ENCODE data around the gene GINS2. TPM values are rescaled to one million over a fixed set of nuclear protein-coding genes. Genes with fewer than 3 reads are reported as not detected.

The GINS2 gene
- polyA plus RNA-seq, 1 of the 3 experiments (the other 2 are of a cell fraction) = 9.0 TPM

GRCh38 chr16:85654251-85655095 is 34.3 kb downstream of the GINS2 start:
- Histone ChIP-seq H3K27me3 (ENCODE audit: insufficient read depth) (no peaks in the 10 kb centered on the region), H3K36me3 (replicated peaks in 1 of 2; ENCODE audit: control insufficient read depth in 1 of 2, insufficient read depth in 2 of 2, low read length in 1 of 2) (peaks cover 7 to 64% of the 10 kb centered on the region in 2 experiments)

GRCh38 chr16:85653290-85653891 is 35.4 kb downstream of the GINS2 start:
- Histone ChIP-seq H3F3A (replicated peaks; ENCODE audit: insufficient read depth) (peaks cover 17% of the 10 kb centered on the region), H2AFZ (ENCODE audit: low read depth) (no peak overlapping the region), H3K4me2 (peak overlapping the region; percentile 57; the same call in 1 of the 2 replicates), H3K9me2 (no peaks in the 10 kb centered on the region), H3K9me3 (no peaks in the 10 kb centered on the region), H3K27ac (ENCODE audit: low read depth in 2 of 2, low read length in 1 of 2) (peak overlapping the region; percentile 54 to 79), H3K27me3 (ENCODE audit: insufficient read depth) (no peaks in the 10 kb centered on the region), H4K20me1 (ENCODE audit: insufficient read depth) (peaks cover 57% of the 10 kb centered on the region), H3K4me3 (ENCODE audit: low read depth in 2 of 2, low read length in 1 of 2) (no peak overlapping the region; a peak in 1 of 4 replicates), H3K4me1 (ENCODE audit: control insufficient read depth in 1 of 2, insufficient read depth in 2 of 2, low read depth in 1 of 2, low read length in 1 of 2) (peaks cover 17 to 61% of the 10 kb centered on the region in 2 experiments), H3K79me2 (ENCODE audit: insufficient read depth) (peaks cover 3% of the 10 kb centered on the region; the same call in 1 of the 2 replicates), H3K36me3 (replicated peaks in 1 of 2; ENCODE audit: control insufficient read depth in 1 of 2, insufficient read depth in 2 of 2, low read length in 1 of 2) (peaks cover 7 to 64% of the 10 kb centered on the region in 2 experiments), H3K9ac (no peak overlapping the region)
- TF ChIP-seq MEF2A (IDR thresholded peaks at IDR 0.05; ENCODE audit: borderline replicate concordance, low read depth) (no peak), USF2 (IDR thresholded peaks at IDR 0.05; ENCODE audit: borderline replicate concordance, low read depth, low read length) (no peak), ELF1 (IDR thresholded peaks at IDR 0.05) (no peak), JUND (IDR thresholded peaks at IDR 0.05) (no peak), CHD2 (IDR thresholded peaks at IDR 0.05; ENCODE audit: low read length, partially characterized antibody) (no peak), SIN3A (IDR thresholded peaks at IDR 0.05; ENCODE audit: borderline replicate concordance, low read depth, low read length) (no peak), ZBTB33 (IDR thresholded peaks at IDR 0.05; ENCODE audit: borderline replicate concordance, low read depth) (no peak), TEAD4 (IDR thresholded peaks at IDR 0.05; ENCODE audit: borderline replicate concordance, insufficient read depth) (no peak), SMC3 (IDR thresholded peaks at IDR 0.05; ENCODE audit: low read depth, low read length) (no peak), EZH2phosphoT487 (IDR thresholded peaks at IDR 0.05; ENCODE audit: borderline replicate concordance, low read depth) (no peak), RAD21 (IDR thresholded peaks at IDR 0.05; ENCODE audit: low read length) (no peak), MXI1 (IDR thresholded peaks at IDR 0.05; ENCODE audit: low read depth, low read length) (no peak), FOXM1 (IDR thresholded peaks at IDR 0.05; ENCODE audit: low read depth) (no peak), RCOR1 (IDR thresholded peaks at IDR 0.05; ENCODE audit: low read length) (no peak), TCF12 (IDR thresholded peaks at IDR 0.05) (no peak), GABPA (IDR thresholded peaks at IDR 0.05; ENCODE audit: low read depth) (no peak), USF1 (IDR thresholded peaks at IDR 0.05; ENCODE audit: borderline replicate concordance, low read depth) (no peak), YY1 (IDR thresholded peaks at IDR 0.05; ENCODE audit: low read depth) (no peak), RFX5 (IDR thresholded peaks at IDR 0.05; ENCODE audit: low read length) (no peak)
- POLR2A ChIA-PET = no interaction called here
- WGBS (ENCODE audit: low lambda C conversion rate) = 68% methylated on average over 7 of the region's 21 CpGs
- CTCF ChIA-PET = interaction anchor here (0.7 to 7.4 kb wide), 3 partner anchors 38 to 68 kb away, joined by 3 to 49 read pairs (median 4); no protein-coding TSS in a partner anchor
- DNase-seq = no peak

More at GRCh38 chr16:85654251-85655095, 34.3 kb downstream of the GINS2 start:
- H3K27ac ChIP-seq (ENCODE audit: low read depth in 2 of 2, low read length in 1 of 2) = peak overlapping the region in 1 of 2 experiments; percentile 79; a peak in 2 of 4 replicates
- H3F3A ChIP-seq (replicated peaks; ENCODE audit: insufficient read depth) = peaks cover 17% of the 10 kb centered on the region
- H4K20me1 ChIP-seq (ENCODE audit: insufficient read depth) = peaks cover 51% of the 10 kb centered on the region
- H3K9ac ChIP-seq = no peak overlapping the region
- no peak overlapping the region for H2AFZ ChIP-seq (ENCODE audit: low read depth)
- no peak overlapping the region for H3K4me2 ChIP-seq
- H3K4me1 ChIP-seq (ENCODE audit: control insufficient read depth in 1 of 2, insufficient read depth in 2 of 2, low read depth in 1 of 2, low read length in 1 of 2) = peaks cover 17 to 54% of the 10 kb centered on the region in 2 experiments
- no peak overlapping the region for H3K4me3 ChIP-seq (ENCODE audit: low read depth in 2 of 2, low read length in 1 of 2)
- H3K9me2 ChIP-seq = no peaks in the 10 kb centered on the region
- ChIA-PET POLR2A (no interaction called here), CTCF (interaction anchor here (7.4 kb wide), 1 partner anchor 39 kb away, joined by 49 read pairs; no protein-coding TSS in a partner anchor)
- DNase-seq = no peak
- WGBS (ENCODE audit: low lambda C conversion rate) = 92% methylated on average over 24 of the region's 41 CpGs
- TF ChIP-seq TAF1 (IDR thresholded peaks at IDR 0.05; ENCODE audit: borderline replicate concordance, low read depth, low read length) = no peak
- TF ChIP-seq RCOR1 (IDR thresholded peaks at IDR 0.05; ENCODE audit: low read length) = no peak
- no peak for TF ChIP-seq TEAD4 (IDR thresholded peaks at IDR 0.05; ENCODE audit: borderline replicate concordance, insufficient read depth)
- H3K9me3 ChIP-seq = no peaks in the 10 kb centered on the region
- H3K79me2 ChIP-seq (ENCODE audit: insufficient read depth) = peaks cover 3% of the 10 kb centered on the region; the same call in 1 of the 2 replicates
